HAP-1 (cell line): Measurements from ENCODE around the gene MORC4.
"Not testable (repeated sequence)": the region's sequence is repeated elsewhere in the genome, so short reads cannot be mapped to it uniquely, and the experiment has no call there.

Experiments used
- DNase-seq, 2 experiments: peaks; one replicate each; pipeline ENCODE4 v3.0.0-alpha.2; 2016 to 2020; ENCODE audit warnings: low spot score in 2 of 2
- H3K27me3 ChIP-seq: fragments of 250-450 bp; sonication (Bioruptor Pico); 2 replicates; pipeline ENCODE4 v1.5.1; 2020; ENCODE audit warnings: low read depth, mild to moderate bottlenecking, moderate library complexity
- H3K36me3 ChIP-seq: fragments of 250-450 bp; sonication (Bioruptor Pico); replicated peaks from 2 replicates; pipeline ENCODE4 v1.5.1; 2020; ENCODE audit warnings: mild to moderate bottlenecking
- H3K4me1 ChIP-seq: fragments of 250-450 bp; sonication (Bioruptor Pico); 2 replicates; pipeline ENCODE4 v1.5.1; 2020; ENCODE audit warnings: mild to moderate bottlenecking
- H3K4me3 ChIP-seq: fragments of 250-450 bp; sonication (Bioruptor Pico); 2 replicates; pipeline ENCODE4 v1.5.1; 2020; ENCODE audit warnings: mild to moderate bottlenecking, moderate library complexity
- H3K9me3 ChIP-seq: fragments of 250-450 bp; sonication (Bioruptor Pico); 2 replicates; pipeline ENCODE4 v1.5.1; 2020; ENCODE audit warnings: mild to moderate bottlenecking, moderate library complexity
- in situ Hi-C: fragments of 300-500 bp; cut with MboI; formaldehyde crosslinking; loops from 3 replicates; pipeline ENCODE4 v1.14.3; 2020; ENCODE audit warnings: low sequenced_read_pairs, inconsistent platforms, mixed read lengths

MORC4 gene

DNA sequence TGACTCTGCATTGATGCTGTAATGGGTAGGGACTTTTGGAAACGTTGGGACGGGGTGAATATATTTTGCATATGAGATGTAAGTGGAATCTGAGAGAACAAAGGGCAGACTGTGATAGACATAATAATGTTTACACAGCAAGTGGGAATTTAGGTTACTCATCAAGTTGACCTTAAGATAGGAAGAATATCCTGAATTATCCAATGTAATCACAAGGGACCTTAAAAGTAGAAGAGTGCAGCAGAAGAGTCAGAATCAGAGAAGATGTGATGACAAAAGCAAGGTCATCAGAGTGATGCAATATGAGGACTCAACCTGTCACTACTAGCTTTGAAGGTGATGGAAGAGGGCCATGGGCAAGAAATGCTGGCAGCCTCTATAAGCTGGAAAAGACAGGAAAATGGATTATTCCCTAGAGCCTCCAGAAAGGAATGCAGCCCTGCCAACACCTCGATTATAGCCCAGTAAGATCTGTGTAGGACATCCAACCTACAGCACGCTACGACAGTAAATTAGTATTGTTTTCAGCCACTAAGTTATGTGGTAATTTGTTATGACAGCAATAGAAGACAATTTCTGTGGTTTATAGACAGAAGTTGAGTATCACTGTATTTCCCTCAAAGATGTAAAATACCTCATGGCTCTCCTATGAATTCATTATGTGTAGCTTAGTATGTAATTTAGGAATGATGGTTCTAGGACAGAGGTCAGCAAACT lies 26.4 kb downstream of the MORC4 start:
- in situ Hi-C loops, result no loop called here
- Histone ChIP-seq H3K27me3 (no peaks in the 10 kb centered on the region), H3K9me3 (no peaks in the 10 kb centered on the region), H3K4me1 (peaks cover 12% of the 10 kb centered on the region), H3K36me3 (no peaks in the 10 kb centered on the region; the same call in 1 of the 2 replicates), H3K4me3 (no peak overlapping the region)
- no peak for DNase-seq

DNA sequence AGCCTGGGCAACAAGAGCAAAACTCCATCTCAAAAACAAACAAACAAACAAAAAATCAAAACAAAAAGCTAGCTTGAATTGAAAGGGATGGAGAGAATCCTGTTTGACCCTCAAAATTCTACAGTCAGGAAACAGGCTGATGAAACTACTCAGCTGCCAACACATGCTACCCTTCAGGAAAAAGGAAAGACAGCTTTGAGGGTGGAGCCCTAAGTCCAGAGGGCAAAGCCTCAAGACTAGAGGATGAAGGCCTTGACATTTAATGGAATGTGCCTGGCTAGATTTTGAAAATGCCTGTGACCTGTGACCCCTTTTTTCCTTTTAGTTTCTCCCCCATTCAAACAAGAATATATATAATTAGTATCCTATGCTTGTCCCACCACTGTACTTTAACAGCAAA lies 27.1 kb downstream of the MORC4 start:
- no peaks in the 10 kb centered on the region for H3K9me3 ChIP-seq
- no peak for DNase-seq
- H3K27me3 ChIP-seq, result no peaks in the 10 kb centered on the region
- H3K36me3 ChIP-seq, result no peaks in the 10 kb centered on the region; the same call in 1 of the 2 replicates
- in situ Hi-C loops, result no loop called here
- H3K4me1 ChIP-seq, result peaks cover 12% of the 10 kb centered on the region
- H3K4me3 ChIP-seq, result no peak overlapping the region

GRCh38 chrX:106966547-106966946 lies 33.5 kb downstream of the MORC4 start:
- DNase-seq, result peak in 1 of 2 experiments; percentile 33
- peaks cover 12% of the 10 kb centered on the region for H3K36me3 ChIP-seq
- in situ Hi-C loops, H3K27me3 ChIP-seq, H3K4me3 ChIP-seq, H3K4me1 ChIP-seq, H3K9me3 ChIP-seq: not testable (repeated sequence)

GRCh38 chrX:106964290-106964689 lies 35.7 kb downstream of the MORC4 start:
- no peaks in the 10 kb centered on the region for H3K27me3 ChIP-seq
- peaks cover 22% of the 10 kb centered on the region for H3K36me3 ChIP-seq
- H3K9me3 ChIP-seq, result no peaks in the 10 kb centered on the region
- no peak overlapping the region for H3K4me3 ChIP-seq
- H3K4me1 ChIP-seq, result no peaks in the 10 kb centered on the region
- in situ Hi-C loops, result no loop called here
- DNase-seq, result no peak

DNA sequence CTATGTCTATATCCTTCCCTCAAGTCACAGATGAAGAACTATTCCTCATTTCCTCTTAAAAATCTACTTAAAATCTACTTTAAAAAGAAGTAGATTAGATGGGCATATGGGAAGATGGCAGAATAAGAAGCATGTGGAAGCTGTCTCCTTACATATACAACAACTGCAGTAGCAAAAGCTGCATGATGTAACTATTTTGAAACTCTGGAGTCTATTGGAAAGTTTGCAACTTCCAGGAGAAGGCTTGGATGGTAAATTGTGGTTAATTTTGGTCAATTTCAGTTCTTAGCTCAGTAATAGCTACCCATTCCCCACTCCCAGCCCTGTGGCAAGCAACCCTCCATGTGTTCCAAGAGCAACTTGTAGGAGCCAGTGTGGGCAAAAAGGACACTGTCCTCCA lies 36.9 kb downstream of the MORC4 start:
- H3K27me3 ChIP-seq, result no peaks in the 10 kb centered on the region
- no peak overlapping the region for H3K4me3 ChIP-seq
- no peaks in the 10 kb centered on the region for H3K9me3 ChIP-seq
- in situ Hi-C loops, result no loop called here
- H3K4me1 ChIP-seq, result no peaks in the 10 kb centered on the region
- H3K36me3 ChIP-seq, result peaks cover 32% of the 10 kb centered on the region
- DNase-seq, result no peak

- in situ Hi-C loops, result no loop called here
- Histone ChIP-seq H3K36me3 (peaks cover 54% of the 10 kb centered on the region), H3K9me3 (no peaks in the 10 kb centered on the region), H3K27me3 (no peaks in the 10 kb centered on the region), H3K4me1 (no peaks in the 10 kb centered on the region), H3K4me3 (no peak overlapping the region)
- no peak for DNase-seq
Measured at GRCh38 chrX:106959901-106960300, 40.1 kb downstream of the MORC4 start.

GRCh38 chrX:106957856-106958255 lies 42.2 kb downstream of the MORC4 start:
- no peaks in the 10 kb centered on the region for H3K27me3 ChIP-seq
- no peak overlapping the region for H3K4me3 ChIP-seq
- no peaks in the 10 kb centered on the region for H3K9me3 ChIP-seq
- no peak for DNase-seq
- H3K4me1 ChIP-seq, result peaks cover 3% of the 10 kb centered on the region; the same call in 1 of the 2 replicates
- peaks cover 70% of the 10 kb centered on the region for H3K36me3 ChIP-seq
- in situ Hi-C loops, result no loop called here

GRCh38 chrX:106955004-106955772 lies 44.8 kb downstream of the MORC4 start:
- Histone ChIP-seq H3K9me3 (no peaks in the 10 kb centered on the region), H3K36me3 (peaks cover 57% of the 10 kb centered on the region), H3K4me1 (peaks cover 3% of the 10 kb centered on the region), H3K27me3 (no peaks in the 10 kb centered on the region), H3K4me3 (no peak overlapping the region)
- in situ Hi-C loops, result no loop called here
- no peak for DNase-seq

GRCh38 chrX:106954041-106954440 lies 46.0 kb downstream of the MORC4 start:
- H3K4me3 ChIP-seq, result no peak overlapping the region
- H3K27me3 ChIP-seq, result no peaks in the 10 kb centered on the region
- in situ Hi-C loops, result no loop called here
- no peaks in the 10 kb centered on the region for H3K9me3 ChIP-seq
- peaks cover 53% of the 10 kb centered on the region for H3K36me3 ChIP-seq
- H3K4me1 ChIP-seq, result peaks cover 3% of the 10 kb centered on the region
- no peak for DNase-seq

- in situ Hi-C loops, result no loop called here
- Histone ChIP-seq H3K4me3 (no peak overlapping the region), H3K9me3 (no peaks in the 10 kb centered on the region), H3K27me3 (no peaks in the 10 kb centered on the region), H3K36me3 (peaks cover 45% of the 10 kb centered on the region), H3K4me1 (peaks cover 3% of the 10 kb centered on the region)
- DNase-seq, result peak in 1 of 2 experiments; percentile 76
Measured at GRCh38 chrX:106952988-106953387, 47.0 kb downstream of the MORC4 start.

DNA sequence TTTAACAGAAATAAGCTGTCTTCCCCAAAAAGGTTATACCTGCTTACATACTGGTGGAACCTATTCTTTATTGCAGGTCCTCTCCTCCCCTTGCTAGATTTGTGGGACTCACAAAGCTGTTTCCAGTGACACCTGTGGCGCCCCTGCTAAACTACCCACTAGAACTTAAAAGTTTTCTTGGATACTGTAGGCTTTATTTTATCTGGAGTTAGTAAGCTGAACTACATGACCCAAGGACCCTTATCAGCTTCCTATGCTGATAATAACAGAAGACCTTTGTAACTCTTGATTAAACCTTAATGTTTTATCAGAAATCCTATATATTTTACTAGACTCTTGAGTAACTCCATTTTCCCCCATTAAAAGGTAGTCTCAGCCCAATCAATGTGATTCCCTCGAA lies 47.5 kb downstream of the MORC4 start:
- no peak for DNase-seq
- Histone ChIP-seq H3K9me3 (no peaks in the 10 kb centered on the region), H3K36me3 (peaks cover 40% of the 10 kb centered on the region), H3K4me1 (peaks cover 3% of the 10 kb centered on the region), H3K27me3 (no peaks in the 10 kb centered on the region), H3K4me3 (no peak overlapping the region)
- in situ Hi-C loops, result no loop called here

- DNase-seq, result no peak
- H3K27me3 ChIP-seq, result no peaks in the 10 kb centered on the region
- H3K4me3 ChIP-seq, result no peak overlapping the region
- no peaks in the 10 kb centered on the region for H3K9me3 ChIP-seq
- peaks cover 36% of the 10 kb centered on the region for H3K36me3 ChIP-seq
- in situ Hi-C loops, result no loop called here
- peaks cover 3% of the 10 kb centered on the region for H3K4me1 ChIP-seq
Measured at GRCh38 chrX:106952089-106952488, 47.9 kb downstream of the MORC4 start.

DNA sequence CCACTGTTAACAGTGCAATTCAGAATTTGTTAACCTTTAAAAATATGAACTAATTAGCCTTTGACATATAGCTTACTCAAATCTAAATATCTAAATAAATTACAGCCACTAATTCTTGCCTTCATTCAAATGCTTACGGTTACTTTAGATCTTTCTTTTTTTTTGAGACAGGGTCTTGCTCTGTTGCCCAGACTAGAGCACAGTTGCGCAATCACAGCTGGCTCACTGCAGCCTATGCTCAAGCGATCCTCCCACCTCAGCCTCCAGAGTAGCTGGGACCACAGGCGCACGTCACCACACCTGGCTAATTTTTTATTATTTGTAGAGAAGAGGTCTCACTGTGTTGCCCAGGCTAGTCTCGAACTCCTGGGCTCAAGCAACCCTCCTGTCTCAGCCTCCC lies 48.8 kb downstream of the MORC4 start:
- H3K9me3 ChIP-seq, result no peaks in the 10 kb centered on the region
- DNase-seq, result no peak
- H3K36me3 ChIP-seq, result peaks cover 30% of the 10 kb centered on the region
- peaks cover 3% of the 10 kb centered on the region for H3K4me1 ChIP-seq
- no peaks in the 10 kb centered on the region for H3K27me3 ChIP-seq
- no peak overlapping the region for H3K4me3 ChIP-seq
- in situ Hi-C loops, result no loop called here

DNA sequence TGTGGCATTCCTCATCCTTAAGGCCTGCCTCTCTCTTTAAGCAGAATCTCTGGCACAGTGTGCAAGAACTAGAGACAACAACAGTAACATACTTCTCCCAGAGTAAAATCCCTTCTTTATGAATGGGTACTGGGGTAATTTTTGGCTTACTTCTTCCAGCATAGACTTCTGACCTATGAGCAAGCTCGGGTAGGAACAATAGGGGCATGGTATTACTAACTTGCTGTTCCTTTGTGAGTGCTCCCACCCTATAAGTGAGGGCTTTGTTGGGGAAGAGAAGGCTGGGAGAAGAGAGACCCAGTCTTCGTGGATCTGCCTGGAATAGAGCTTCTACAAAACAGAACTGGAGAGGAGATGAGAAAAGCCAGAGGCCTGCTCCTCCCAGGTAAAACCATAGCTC lies 49.6 kb downstream of the MORC4 start:
- Histone ChIP-seq H3K9me3 (no peaks in the 10 kb centered on the region), H3K4me3 (no peak overlapping the region), H3K27me3 (no peaks in the 10 kb centered on the region), H3K4me1 (peaks cover 3% of the 10 kb centered on the region), H3K36me3 (peaks cover 23% of the 10 kb centered on the region)
- DNase-seq, result no peak
- in situ Hi-C loops, result no loop called here
